K562 (cell line): ENCODE results near the gene TNPO3. TPM values are rescaled to one million over a fixed set of nuclear protein-coding genes. Genes with fewer than 3 reads are reported as not detected.
A peak's percentile ranks its signal among the peaks of the same experiment; 100 is the strongest.

Experiments used
- ARID2 ChIP-seq: fragments of 450-650 bp; IDR thresholded peaks from 2 replicates; pipeline ENCODE4 v1.6.1; 2017; ENCODE audit warnings: antibody characterized with exemption, mild to moderate bottlenecking
- GTF2F1 ChIP-seq: IDR thresholded peaks from 2 replicates; pipeline ENCODE4 v1.6.1; 2011; ENCODE audit warnings: low read depth, low read length, improper control_type of control experiment
- HDAC3 ChIP-seq: fragments of 450-650 bp; IDR thresholded peaks from 2 replicates; pipeline ENCODE4 v1.6.1; 2018; ENCODE audit warnings: borderline replicate concordance, mild to moderate bottlenecking, moderate library complexity; ENCODE audit not compliant: partially characterized antibody
- IRF2 ChIP-seq: sonication (generic); formaldehyde crosslinking; IDR thresholded peaks from 2 replicates; pipeline ENCODE4 v1.8.1; 2022; ENCODE audit warnings: mild to moderate bottlenecking, missing genetic modification reagents
- LEF1 ChIP-seq: fragments of 450-650 bp; IDR thresholded peaks from 2 replicates; pipeline ENCODE4 v1.6.1; 2016; ENCODE audit warnings: mild to moderate bottlenecking
- MYNN ChIP-seq, 2 experiments: sonication (generic); formaldehyde crosslinking in 1 of 2; IDR thresholded peaks; 2 replicates each; pipeline versions ENCODE4 v1.5.0 to v1.6.1; 2016 to 2020; ENCODE audit warnings: antibody characterized with exemption in 1 of 2, missing genetic modification reagents in 1 of 2
- POLR2H ChIP-seq: IDR thresholded peaks from 2 replicates; pipeline ENCODE4 v1.6.1; 2016; ENCODE audit warnings: missing genetic modification characterization, low read depth, mild to moderate bottlenecking, control low read depth, missing compliant biosample characterization, moderate library complexity
- RAD21 ChIP-seq, 2 experiments: fragments of 250-450 bp in 1 of 2; fragments of 450-650 bp in 1 of 2; sonication (Bioruptor Pico) in 1 of 2; formaldehyde crosslinking in 1 of 2; IDR thresholded peaks in 1 of 2; conservative IDR thresholded peaks in 1 of 2; 2 replicates each; pipeline versions ENCODE4 v1.4.0 to v1.8.0; 2020 to 2022; ENCODE audit warnings: mild to moderate bottlenecking in 2 of 2, moderate library complexity in 1 of 2
- SMAD1 ChIP-seq: fragments of 150-350 bp; IDR thresholded peaks from 2 replicates; pipeline ENCODE4 v1.6.1; 2014; ENCODE audit warnings: low read length, low read depth; ENCODE audit not compliant: partially characterized antibody
- SRF ChIP-seq, 2 experiments: fragments of 250-450, 450-650 bp in 1 of 2; sonication (Bioruptor Pico) in 1 of 2; sonication (generic) in 1 of 2; formaldehyde crosslinking; IDR thresholded peaks; 2 replicates each; pipeline versions ENCODE4 v1.5.0 to v1.5.1; 2020 to 2022; ENCODE audit warnings: mild to moderate bottlenecking in 1 of 2, missing genetic modification reagents in 1 of 2
- TCF7 ChIP-seq: sonication (generic); IDR thresholded peaks from 2 replicates; pipeline ENCODE4 v1.6.1; 2016; ENCODE audit warnings: antibody characterized with exemption, borderline replicate concordance
- ZNF311 ChIP-seq: fragments of 250-450 bp; sonication (Bioruptor Pico); IDR thresholded peaks from 2 replicates; pipeline ENCODE4 v1.4.0; 2020; ENCODE audit warnings: mild to moderate bottlenecking, moderate library complexity
- polyA plus RNA-seq, 8 experiments: library from polyadenylated mRNA; depleted of rRNA in 4 of 8; stranded (reverse) in 5 of 8; unstranded in 3 of 8; fragments of >200 nt; fragmentation: Nextera tagmentation in 2 of 8; fragmentation: Illumina TruSeq in 1 of 8; extraction: Ambion mirVana in 2 of 8; extraction: Trizol in 1 of 8; gene quantifications; 2 replicates each; pipeline versions ENCODE4 v1.2.1 to v1.2.3, GENCODE V29; 2011 to 2014; ENCODE audit warnings: inconsistent platforms in 1 of 8, missing spikeins in 1 of 8
- total RNA-seq, 7 experiments: library from RNA; depleted of rRNA in 6 of 7; stranded (reverse); fragments of >200 nt in 6 of 7; fragmentation: Illumina TruSeq in 2 of 7; extraction: Trizol in 2 of 7; gene quantifications; 2 replicates each; pipeline versions ENCODE4 v1.2.1 to v1.2.3, GENCODE V29; 2011 to 2021; ENCODE audit warnings: low replicate concordance in 1 of 7
- TF ChIP-seq, protein P1 (sequence below): sonication (generic); formaldehyde crosslinking; IDR thresholded peaks from 2 replicates; pipeline ENCODE4 v1.8.1; 2023; ENCODE audit warnings: mild to moderate bottlenecking, missing genetic modification reagents
- TF ChIP-seq, protein P2 (sequence below): sonication (generic); formaldehyde crosslinking; IDR thresholded peaks from 2 replicates; pipeline ENCODE4 v1.8.0; 2022; ENCODE audit warnings: missing genetic modification reagents, mild to moderate bottlenecking, moderate library complexity, borderline replicate concordance
- TF ChIP-seq, protein P3 (sequence below): fragments of 250-450 bp; sonication (Bioruptor Pico); IDR thresholded peaks from 2 replicates; pipeline ENCODE4 v1.4.0; 2020; ENCODE audit warnings: mild to moderate bottlenecking
- TF ChIP-seq, protein P4 (sequence below): fragments of 450-650 bp; formaldehyde crosslinking; IDR thresholded peaks from 2 replicates; pipeline ENCODE4 v1.4.0; 2022; ENCODE audit warnings: missing genetic modification characterization
- TF ChIP-seq, protein P5 (sequence below): fragments of 450-650 bp; IDR thresholded peaks from 2 replicates; pipeline ENCODE4 v1.6.1; 2016
- TF ChIP-seq, protein P6 (sequence below): fragments of 250-450 bp; sonication (Bioruptor Pico); IDR thresholded peaks from 2 replicates; pipeline ENCODE4 v1.9.0; 2021; ENCODE audit warnings: mild to moderate bottlenecking

The TNPO3 gene
- total and polyA plus RNA-seq, 9 of the 15 experiments (the other 6 are each of a cell fraction or from before 2014, with no cell fraction given): 35.8 to 125 (median 110) TPM

DNA sequence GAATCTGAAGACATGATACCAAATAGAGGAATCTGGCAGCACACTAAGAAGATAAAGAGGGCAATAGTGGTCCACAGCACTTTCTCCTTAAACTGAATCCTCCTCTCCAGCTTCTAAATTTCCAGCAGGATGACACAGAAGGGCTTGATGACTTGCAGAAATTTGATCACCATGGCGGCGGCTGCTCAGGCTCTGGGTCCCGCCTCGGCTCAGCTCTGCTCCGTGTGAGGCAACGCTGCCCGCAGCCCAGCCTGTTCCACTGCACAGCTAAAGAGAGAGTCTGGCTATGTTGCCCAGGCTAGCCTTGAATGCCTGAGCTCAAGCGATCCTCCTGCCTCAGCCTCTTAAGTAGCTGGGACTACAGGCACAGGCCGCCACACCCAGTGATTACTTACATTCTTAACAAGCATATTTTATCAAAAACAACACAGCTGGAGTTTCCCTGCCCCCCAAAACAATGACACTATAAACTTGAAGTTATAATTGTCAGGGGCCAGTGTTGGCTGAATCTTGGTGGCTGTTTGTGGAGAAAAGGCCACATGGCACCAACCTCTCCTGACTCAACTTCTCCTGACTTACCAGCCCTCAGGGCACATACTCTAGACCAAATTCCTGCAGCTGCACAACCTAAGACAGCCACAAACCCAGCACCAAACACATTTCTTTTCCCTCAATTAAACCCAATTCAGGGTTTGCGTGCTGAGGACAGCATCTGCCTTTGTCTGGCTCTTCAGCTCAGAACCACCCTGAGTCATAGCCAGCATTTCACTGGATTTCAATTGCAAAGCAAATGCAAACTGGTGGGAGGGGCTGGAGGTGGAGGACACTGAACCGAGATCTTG is 11.6 kb upstream of the TNPO3 start (continued):
- TF ChIP-seq, protein P1, sequence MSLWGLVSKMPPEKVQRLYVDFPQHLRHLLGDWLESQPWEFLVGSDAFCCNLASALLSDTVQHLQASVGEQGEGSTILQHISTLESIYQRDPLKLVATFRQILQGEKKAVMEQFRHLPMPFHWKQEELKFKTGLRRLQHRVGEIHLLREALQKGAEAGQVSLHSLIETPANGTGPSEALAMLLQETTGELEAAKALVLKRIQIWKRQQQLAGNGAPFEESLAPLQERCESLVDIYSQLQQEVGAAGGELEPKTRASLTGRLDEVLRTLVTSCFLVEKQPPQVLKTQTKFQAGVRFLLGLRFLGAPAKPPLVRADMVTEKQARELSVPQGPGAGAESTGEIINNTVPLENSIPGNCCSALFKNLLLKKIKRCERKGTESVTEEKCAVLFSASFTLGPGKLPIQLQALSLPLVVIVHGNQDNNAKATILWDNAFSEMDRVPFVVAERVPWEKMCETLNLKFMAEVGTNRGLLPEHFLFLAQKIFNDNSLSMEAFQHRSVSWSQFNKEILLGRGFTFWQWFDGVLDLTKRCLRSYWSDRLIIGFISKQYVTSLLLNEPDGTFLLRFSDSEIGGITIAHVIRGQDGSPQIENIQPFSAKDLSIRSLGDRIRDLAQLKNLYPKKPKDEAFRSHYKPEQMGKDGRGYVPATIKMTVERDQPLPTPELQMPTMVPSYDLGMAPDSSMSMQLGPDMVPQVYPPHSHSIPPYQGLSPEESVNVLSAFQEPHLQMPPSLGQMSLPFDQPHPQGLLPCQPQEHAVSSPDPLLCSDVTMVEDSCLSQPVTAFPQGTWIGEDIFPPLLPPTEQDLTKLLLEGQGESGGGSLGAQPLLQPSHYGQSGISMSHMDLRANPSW (CRISPR knock-in tag): no peak; the same call in 1 of the 2 replicates
- TF ChIP-seq POLR2H (tag): peak; percentile 82
- TF ChIP-seq LEF1: peak; percentile 50; the same call in 1 of the 2 replicates
- TF ChIP-seq SRF (CRISPR knock-in tag; IDR thresholded peaks at IDR 0.05): peak; percentile 56 to 63; a peak in 2 of 4 replicates
- TF ChIP-seq, protein P2, sequence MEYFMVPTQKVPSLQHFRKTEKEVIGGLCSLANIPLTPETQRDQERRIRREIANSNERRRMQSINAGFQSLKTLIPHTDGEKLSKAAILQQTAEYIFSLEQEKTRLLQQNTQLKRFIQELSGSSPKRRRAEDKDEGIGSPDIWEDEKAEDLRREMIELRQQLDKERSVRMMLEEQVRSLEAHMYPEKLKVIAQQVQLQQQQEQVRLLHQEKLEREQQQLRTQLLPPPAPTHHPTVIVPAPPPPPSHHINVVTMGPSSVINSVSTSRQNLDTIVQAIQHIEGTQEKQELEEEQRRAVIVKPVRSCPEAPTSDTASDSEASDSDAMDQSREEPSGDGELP (CRISPR knock-in tag): peak; percentile 83; the same call in 1 of the 2 replicates
- no peak for TF ChIP-seq IRF2 (CRISPR knock-in tag)
- TF ChIP-seq, protein P3, sequence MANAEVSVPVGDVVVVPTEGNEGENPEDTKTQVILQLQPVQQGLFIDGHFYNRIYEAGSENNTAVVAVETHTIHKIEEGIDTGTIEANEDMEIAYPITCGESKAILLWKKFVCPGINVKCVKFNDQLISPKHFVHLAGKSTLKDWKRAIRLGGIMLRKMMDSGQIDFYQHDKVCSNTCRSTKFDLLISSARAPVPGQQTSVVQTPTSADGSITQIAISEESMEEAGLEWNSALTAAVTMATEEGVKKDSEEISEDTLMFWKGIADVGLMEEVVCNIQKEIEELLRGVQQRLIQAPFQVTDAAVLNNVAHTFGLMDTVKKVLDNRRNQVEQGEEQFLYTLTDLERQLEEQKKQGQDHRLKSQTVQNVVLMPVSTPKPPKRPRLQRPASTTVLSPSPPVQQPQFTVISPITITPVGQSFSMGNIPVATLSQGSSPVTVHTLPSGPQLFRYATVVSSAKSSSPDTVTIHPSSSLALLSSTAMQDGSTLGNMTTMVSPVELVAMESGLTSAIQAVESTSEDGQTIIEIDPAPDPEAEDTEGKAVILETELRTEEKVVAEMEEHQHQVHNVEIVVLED (CRISPR knock-in tag): peak; percentile 41; the same call in 1 of the 2 replicates
- TF ChIP-seq TCF7: no peak
- TF ChIP-seq, protein P4, sequence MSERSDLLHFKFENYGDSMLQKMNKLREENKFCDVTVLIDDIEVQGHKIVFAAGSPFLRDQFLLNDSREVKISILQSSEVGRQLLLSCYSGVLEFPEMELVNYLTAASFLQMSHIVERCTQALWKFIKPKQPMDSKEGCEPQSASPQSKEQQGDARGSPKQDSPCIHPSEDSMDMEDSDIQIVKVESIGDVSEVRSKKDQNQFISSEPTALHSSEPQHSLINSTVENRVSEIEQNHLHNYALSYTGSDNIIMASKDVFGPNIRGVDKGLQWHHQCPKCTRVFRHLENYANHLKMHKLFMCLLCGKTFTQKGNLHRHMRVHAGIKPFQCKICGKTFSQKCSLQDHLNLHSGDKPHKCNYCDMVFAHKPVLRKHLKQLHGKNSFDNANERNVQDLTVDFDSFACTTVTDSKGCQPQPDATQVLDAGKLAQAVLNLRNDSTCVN: peak; percentile 4; the same call in 1 of the 2 replicates
- no peak for TF ChIP-seq HDAC3
- TF ChIP-seq GTF2F1: no peak
- TF ChIP-seq MYNN (IDR thresholded peaks at IDR 0.05): 0 out of 2 replicates have a peak, but pooled peaks have one; percentile 34
- TF ChIP-seq MYNN (CRISPR knock-in tag; IDR thresholded peaks at IDR 0.05): no peak
- TF ChIP-seq, protein P5, sequence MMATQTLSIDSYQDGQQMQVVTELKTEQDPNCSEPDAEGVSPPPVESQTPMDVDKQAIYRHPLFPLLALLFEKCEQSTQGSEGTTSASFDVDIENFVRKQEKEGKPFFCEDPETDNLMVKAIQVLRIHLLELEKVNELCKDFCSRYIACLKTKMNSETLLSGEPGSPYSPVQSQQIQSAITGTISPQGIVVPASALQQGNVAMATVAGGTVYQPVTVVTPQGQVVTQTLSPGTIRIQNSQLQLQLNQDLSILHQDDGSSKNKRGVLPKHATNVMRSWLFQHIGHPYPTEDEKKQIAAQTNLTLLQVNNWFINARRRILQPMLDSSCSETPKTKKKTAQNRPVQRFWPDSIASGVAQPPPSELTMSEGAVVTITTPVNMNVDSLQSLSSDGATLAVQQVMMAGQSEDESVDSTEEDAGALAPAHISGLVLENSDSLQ: no peak
- no peak for TF ChIP-seq ARID2
- peak; percentile 30 for TF ChIP-seq SMAD1
- TF ChIP-seq ZNF311 (CRISPR knock-in tag): no peak; the same call in 1 of the 2 replicates
- TF ChIP-seq, protein P6, sequence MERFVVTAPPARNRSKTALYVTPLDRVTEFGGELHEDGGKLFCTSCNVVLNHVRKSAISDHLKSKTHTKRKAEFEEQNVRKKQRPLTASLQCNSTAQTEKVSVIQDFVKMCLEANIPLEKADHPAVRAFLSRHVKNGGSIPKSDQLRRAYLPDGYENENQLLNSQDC: no peak
- peak; percentile 10 to 26; a peak in 2 of 4 replicates for TF ChIP-seq RAD21 (CRISPR knock-in tag; conservative IDR thresholded peaks at IDR 0.05 in 1 of 2, IDR thresholded peaks at IDR 0.05 in 1 of 2)
